ENCODE measurements around the gene DLG2. TPM values are rescaled to one million over a fixed set of nuclear protein-coding genes. Genes with fewer than 3 reads are reported as not detected.

Gene DLG2
- total and polyA plus RNA-seq, 2 donors (not counting 3 experiments of a cell fraction or from before 2014, with no cell fraction given): 0.15 to 1.1 TPM

DNA sequence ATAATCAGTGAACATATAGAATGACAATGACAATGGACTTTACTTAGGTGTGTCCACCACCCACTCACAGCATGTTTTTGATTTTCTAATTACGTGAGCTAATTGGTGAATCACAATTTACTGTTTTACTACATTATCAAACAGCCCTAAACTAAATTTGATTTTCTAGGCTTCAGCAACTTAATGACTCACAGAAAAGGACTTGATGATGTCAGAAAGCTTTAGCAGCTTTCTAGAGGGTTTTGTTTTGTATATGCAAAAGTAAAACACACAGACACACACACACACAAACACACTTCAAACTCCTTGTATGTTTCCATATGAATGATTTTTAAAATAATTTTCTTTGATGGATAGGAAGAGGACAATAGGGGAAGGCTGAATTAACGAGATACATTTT lies 1462.4 kb downstream of the DLG2 start:
- BruUV-seq (replicated peaks): no TSS peak
- no peak overlapping the region for H3K27ac ChIP-seq (ENCODE audit: insufficient read depth, low read depth, low read length)
- dilution Hi-C loops (cut with MboI; ENCODE audit: extremely low pct_ligation_motif_present, low sequenced_read_pairs): no loop called here

More for the DNA sequence above, 1462.4 kb downstream of the DLG2 start:
- Histone ChIP-seq H3K36me3 (ENCODE audit: control insufficient read depth in 2 of 2, extremely low read depth in 1 of 2, insufficient read depth in 2 of 2, low read length in 2 of 2) (no peaks in the 10 kb centered on the region), H3K9me1 (replicated peaks; ENCODE audit: control insufficient read depth, extremely low read depth, insufficient read depth, low read length) (no peaks in the 10 kb centered on the region), H3K9me3 (replicated peaks; ENCODE audit: control insufficient read depth, insufficient read depth, low read length) (no peaks in the 10 kb centered on the region), H3K27me3 (ENCODE audit: control insufficient read depth in 2 of 2, insufficient read depth in 2 of 2, low read length in 2 of 2) (no peaks in the 10 kb centered on the region), H3K79me2 (ENCODE audit: control insufficient read depth, insufficient read depth, low read length) (no peaks in the 10 kb centered on the region), H3K4me1 (ENCODE audit: control insufficient read depth, extremely low read depth, insufficient read depth, low read length) (no peaks in the 10 kb centered on the region), H3K9ac (replicated peaks; ENCODE audit: extremely low read depth, insufficient read depth, low read length) (no peak overlapping the region), H4K20me1 (replicated peaks; ENCODE audit: control insufficient read depth, extremely low read depth, insufficient read depth, low read length) (no peaks in the 10 kb centered on the region), H3K4me2 (ENCODE audit: insufficient read depth, low read length) (no peak overlapping the region), H2AFZ (ENCODE audit: low read depth, low read length) (no peak overlapping the region), H3K4me3 (replicated peaks in 1 of 3; ENCODE audit: insufficient read depth in 1 of 3, low read depth in 1 of 3, low read length in 3 of 3) (no peak overlapping the region)
- CTCF ChIA-PET: no interaction called here
- intact Hi-C loops (cut with micrococcal nuclease): no loop called here
- TF ChIP-seq GATA2 (IDR thresholded peaks at IDR 0.05; ENCODE audit: insufficient read depth, insufficient read length, low read depth, low read length) (no peak), MYC (IDR thresholded peaks at IDR 0.05; ENCODE audit: low read depth, low read length) (no peak), JUN (IDR thresholded peaks at IDR 0.05; ENCODE audit: borderline replicate concordance, insufficient read depth, insufficient read length, low read depth) (no peak), FOS (IDR thresholded peaks at IDR 0.05; ENCODE audit: borderline replicate concordance, insufficient read depth, low read length) (no peak), EZH2 (IDR thresholded peaks at IDR 0.05; ENCODE audit: borderline replicate concordance, low read depth, low read length, severe bottlenecking) (no peak), POLR2AphosphoS5 (IDR thresholded peaks at IDR 0.05; ENCODE audit: insufficient read depth, low read depth, low read length) (no peak)
- TF ChIP-seq, protein P1, sequence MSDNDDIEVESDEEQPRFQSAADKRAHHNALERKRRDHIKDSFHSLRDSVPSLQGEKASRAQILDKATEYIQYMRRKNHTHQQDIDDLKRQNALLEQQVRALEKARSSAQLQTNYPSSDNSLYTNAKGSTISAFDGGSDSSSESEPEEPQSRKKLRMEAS (IDR thresholded peaks at IDR 0.05; ENCODE audit: insufficient read depth, insufficient read length): no peak
- TF ChIP-seq, protein P2, sequence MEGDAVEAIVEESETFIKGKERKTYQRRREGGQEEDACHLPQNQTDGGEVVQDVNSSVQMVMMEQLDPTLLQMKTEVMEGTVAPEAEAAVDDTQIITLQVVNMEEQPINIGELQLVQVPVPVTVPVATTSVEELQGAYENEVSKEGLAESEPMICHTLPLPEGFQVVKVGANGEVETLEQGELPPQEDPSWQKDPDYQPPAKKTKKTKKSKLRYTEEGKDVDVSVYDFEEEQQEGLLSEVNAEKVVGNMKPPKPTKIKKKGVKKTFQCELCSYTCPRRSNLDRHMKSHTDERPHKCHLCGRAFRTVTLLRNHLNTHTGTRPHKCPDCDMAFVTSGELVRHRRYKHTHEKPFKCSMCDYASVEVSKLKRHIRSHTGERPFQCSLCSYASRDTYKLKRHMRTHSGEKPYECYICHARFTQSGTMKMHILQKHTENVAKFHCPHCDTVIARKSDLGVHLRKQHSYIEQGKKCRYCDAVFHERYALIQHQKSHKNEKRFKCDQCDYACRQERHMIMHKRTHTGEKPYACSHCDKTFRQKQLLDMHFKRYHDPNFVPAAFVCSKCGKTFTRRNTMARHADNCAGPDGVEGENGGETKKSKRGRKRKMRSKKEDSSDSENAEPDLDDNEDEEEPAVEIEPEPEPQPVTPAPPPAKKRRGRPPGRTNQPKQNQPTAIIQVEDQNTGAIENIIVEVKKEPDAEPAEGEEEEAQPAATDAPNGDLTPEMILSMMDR (IDR thresholded peaks at IDR 0.05; ENCODE audit: extremely low read depth in 1 of 2, insufficient read depth in 1 of 2, low read depth in 1 of 2, low read length in 2 of 2): no peak
- DNase-seq (ENCODE audit: low read depth, low spot score) (no peak), FAIRE-seq (no peak)
- POLR2A ChIA-PET: no interaction called here
